Activated CD4-positive, alpha-beta T cell treated with anti-CD3 and anti-CD28 coated beads, Interleukin-2, amount 10 ng/mL, durations not matched to agents 7 days and 5 days (primary cell): ENCODE data around the gene KPTN. TPM values are rescaled to one million over a fixed set of nuclear protein-coding genes. Genes with fewer than 3 reads are reported as not detected.

Experiments used
- CTCF ChIA-PET: fragments of 350-600 bp; sonication (Branson Sonifier 250); formaldehyde crosslinking; loops from one replicate; lab custom pipeline; 2021; ENCODE audit warnings: antibody characterized with exemption; lab: Charles Lee
- POLR2A ChIA-PET: fragments of 350-600 bp; sonication (Branson Sonifier 250); formaldehyde crosslinking; loops from one replicate; lab custom pipeline; 2021; ENCODE audit warnings: antibody characterized with exemption; lab: Charles Lee
- DNase-seq: peaks from one replicate; pipeline ENCODE4 v3.0.0-alpha.2; 2020
- H3K27ac Mint-ChIP-seq: one replicate; pipeline ENCODE4 v1.8.0; 2021; ENCODE audit warnings: mild to moderate bottlenecking, moderate library complexity, mixed read lengths
- H3K27me3 Mint-ChIP-seq: one replicate; pipeline ENCODE4 v1.8.0; 2021; ENCODE audit warnings: mixed read lengths
- H3K36me3 Mint-ChIP-seq: one replicate; pipeline ENCODE4 v1.8.0; 2021; ENCODE audit warnings: low read depth, mixed read lengths
- H3K4me1 Mint-ChIP-seq: one replicate; pipeline ENCODE4 v1.8.0; 2021; ENCODE audit warnings: mixed read lengths
- H3K4me3 Mint-ChIP-seq: one replicate; pipeline ENCODE4 v1.8.0; 2021; ENCODE audit warnings: mild to moderate bottlenecking, moderate library complexity, mixed read lengths
- H3K9me3 Mint-ChIP-seq: one replicate; pipeline ENCODE4 v1.8.0; 2021; ENCODE audit warnings: mixed read lengths
- total RNA-seq, 2 experiments: library from RNA; stranded (reverse); gene quantifications; one replicate each; pipeline ENCODE4 v1.2.3, GENCODE V29; 2021

Gene KPTN
- total RNA-seq, 2 experiments from 2014 or later: 12.5 to 14.1 TPM

GRCh38 chr19:47514869-47515588, 31.0 kb upstream of the KPTN start, which contains the start of gene NAPA:
Gene NAPA, minus strand, starts transcription at chr19:47515063. Its CDS starts 123 bp downstream, at chr19:47514940.
- peak; percentile 100 for DNase-seq
- Mint-ChIP-seq H3K4me3 (peak within 1 kb of the TSS; percentile 90), H3K4me1 (peaks cover 88% of the 10 kb centered on the region), H3K36me3 (peaks cover 18% of the 10 kb centered on the region), H3K27me3 (no peaks in the 10 kb centered on the region), H3K27ac (peak within 1 kb of the TSS; percentile 99), H3K9me3 (no peaks in the 10 kb centered on the region)
- POLR2A ChIA-PET: interaction anchor here (0.6 to 0.9 kb wide), 3 partner anchors 34 to 93 kb away, joined by 4 to 5 read pairs (median 5); partner anchors contain the start of gene BICRA
- CTCF ChIA-PET: interaction anchor here (0.7 to 2.1 kb wide), 28 partner anchors 9 to 261 kb away, joined by 3 to 26 read pairs (median 4); partner anchors contain the start of genes EHD2 and KPTN

- Mint-ChIP-seq H3K36me3 (peaks cover 18% of the 10 kb centered on the region), H3K4me3 (peak overlapping the region; percentile 90), H3K27me3 (no peaks in the 10 kb centered on the region), H3K27ac (peak overlapping the region; percentile 99), H3K9me3 (no peaks in the 10 kb centered on the region), H3K4me1 (peaks cover 88% of the 10 kb centered on the region)
- no peak for DNase-seq
- CTCF ChIA-PET: interaction anchor here (1.1 to 5.0 kb wide), 6 partner anchors 8 to 30 kb away, joined by 3 to 17 read pairs (median 6); partner anchors contain the start of gene KPTN
- POLR2A ChIA-PET: interaction anchor here (0.7 kb wide), 1 partner anchor 23 kb away, joined by 13 read pairs; no protein-coding TSS in a partner anchor
Observed at GRCh38 chr19:47514151-47514868, 30.3 kb upstream of the KPTN start.

- DNase-seq: no peak
- H3K4me1 Mint-ChIP-seq: peaks cover 78% of the 10 kb centered on the region
- peak overlapping the region; percentile 99 for H3K27ac Mint-ChIP-seq
- H3K27me3 Mint-ChIP-seq: no peaks in the 10 kb centered on the region
- POLR2A ChIA-PET: no interaction called here
- CTCF ChIA-PET: interaction anchor here (0.5 to 5.0 kb wide), 5 partner anchors 18 to 1149 kb away, joined by 3 to 17 read pairs (median 3); partner anchors contain the start of gene KPTN
- H3K4me3 Mint-ChIP-seq: peak overlapping the region; percentile 90
- H3K9me3 Mint-ChIP-seq: no peaks in the 10 kb centered on the region
- H3K36me3 Mint-ChIP-seq: peaks cover 18% of the 10 kb centered on the region
Observed at GRCh38 chr19:47512948-47513319, 28.9 kb upstream of the KPTN start.

GRCh38 chr19:47512183-47512947, 28.3 kb upstream of the KPTN start:
- Mint-ChIP-seq H3K4me1 (peaks cover 73% of the 10 kb centered on the region), H3K4me3 (peak overlapping the region; percentile 90), H3K27me3 (no peaks in the 10 kb centered on the region), H3K9me3 (no peaks in the 10 kb centered on the region), H3K36me3 (peaks cover 18% of the 10 kb centered on the region), H3K27ac (peak overlapping the region; percentile 99)
- ChIA-PET CTCF (interaction anchor here (0.6 to 5.0 kb wide), 3 partner anchors 17 to 104 kb away, joined by 3 to 17 read pairs (median 3); partner anchors contain the start of gene KPTN), POLR2A (no interaction called here)
- DNase-seq: peak; percentile 40

GRCh38 chr19:47511681-47512080, 27.7 kb upstream of the KPTN start:
- Mint-ChIP-seq H3K36me3 (peaks cover 18% of the 10 kb centered on the region), H3K27ac (peak overlapping the region; percentile 99), H3K9me3 (no peaks in the 10 kb centered on the region), H3K4me3 (no peak overlapping the region), H3K4me1 (peaks cover 66% of the 10 kb centered on the region), H3K27me3 (no peaks in the 10 kb centered on the region)
- POLR2A ChIA-PET: no interaction called here
- no peak for DNase-seq
- CTCF ChIA-PET: interaction anchor here (0.6 to 5.0 kb wide), 3 partner anchors 9 to 250 kb away, joined by 3 to 17 read pairs (median 7); partner anchors contain the start of gene KPTN

GRCh38 chr19:47511128-47511517, 27.1 kb upstream of the KPTN start:
- Mint-ChIP-seq H3K9me3 (no peaks in the 10 kb centered on the region), H3K4me1 (peaks cover 60% of the 10 kb centered on the region), H3K4me3 (no peak overlapping the region), H3K27me3 (no peaks in the 10 kb centered on the region), H3K27ac (peak overlapping the region; percentile 25), H3K36me3 (peaks cover 18% of the 10 kb centered on the region)
- CTCF ChIA-PET: interaction anchor here (0.6 to 5.0 kb wide), 6 partner anchors 9 to 249 kb away, joined by 3 to 17 read pairs (median 3); partner anchors contain the start of gene KPTN
- POLR2A ChIA-PET: no interaction called here
- no peak for DNase-seq

- POLR2A ChIA-PET: interaction anchor here (0.7 kb wide), 1 partner anchor 12 kb away, joined by 3 read pairs; no protein-coding TSS in a partner anchor
- CTCF ChIA-PET: interaction anchor here (0.6 to 5.0 kb wide), 6 partner anchors 8 to 27 kb away, joined by 3 to 17 read pairs (median 3); partner anchors contain the start of gene KPTN
- Mint-ChIP-seq H3K4me1 (peaks cover 55% of the 10 kb centered on the region), H3K9me3 (no peaks in the 10 kb centered on the region), H3K36me3 (peaks cover 18% of the 10 kb centered on the region), H3K27ac (peak overlapping the region; percentile 60), H3K27me3 (no peaks in the 10 kb centered on the region), H3K4me3 (no peak overlapping the region)
- no peak for DNase-seq
Observed at GRCh38 chr19:47510516-47511127, 26.6 kb upstream of the KPTN start.

- Mint-ChIP-seq H3K9me3 (no peaks in the 10 kb centered on the region), H3K27me3 (no peaks in the 10 kb centered on the region), H3K36me3 (peaks cover 19% of the 10 kb centered on the region), H3K27ac (peak overlapping the region; percentile 60), H3K4me1 (peaks cover 52% of the 10 kb centered on the region), H3K4me3 (no peak overlapping the region)
- POLR2A ChIA-PET: interaction anchor here (0.5 to 0.7 kb wide), 2 partner anchors 11 to 39 kb away, joined by 3 read pairs; no protein-coding TSS in a partner anchor
- DNase-seq: no peak
- CTCF ChIA-PET: interaction anchor here (1.2 to 5.0 kb wide), 2 partner anchors 20 to 26 kb away, joined by 3 to 17 read pairs; partner anchors contain the start of gene KPTN
Observed at GRCh38 chr19:47509973-47510372, 26.0 kb upstream of the KPTN start.

- DNase-seq: no peak
- Mint-ChIP-seq H3K4me3 (no peak overlapping the region), H3K36me3 (peaks cover 15% of the 10 kb centered on the region), H3K27ac (no peak overlapping the region), H3K4me1 (peaks cover 49% of the 10 kb centered on the region), H3K27me3 (no peaks in the 10 kb centered on the region), H3K9me3 (no peaks in the 10 kb centered on the region)
- ChIA-PET CTCF (interaction anchor here (0.5 to 1.2 kb wide), 2 partner anchors 19 to 669 kb away, joined by 3 to 5 read pairs; no protein-coding TSS in a partner anchor), POLR2A (no interaction called here)
Observed at GRCh38 chr19:47509170-47509847, 25.3 kb upstream of the KPTN start.

GRCh38 chr19:47508721-47509120, 24.7 kb upstream of the KPTN start:
- Mint-ChIP-seq H3K4me1 (peaks cover 45% of the 10 kb centered on the region), H3K36me3 (peaks cover 12% of the 10 kb centered on the region), H3K27me3 (no peaks in the 10 kb centered on the region), H3K4me3 (no peak overlapping the region), H3K27ac (no peak overlapping the region), H3K9me3 (no peaks in the 10 kb centered on the region)
- DNase-seq: no peak
- ChIA-PET POLR2A (no interaction called here), CTCF (interaction anchor here (0.6 kb wide), 2 partner anchors 52 to 213 kb away, joined by 3 read pairs; no protein-coding TSS in a partner anchor)
